Measurements from ENCODE around the gene DNASE1.

Gene DNASE1

DNA sequence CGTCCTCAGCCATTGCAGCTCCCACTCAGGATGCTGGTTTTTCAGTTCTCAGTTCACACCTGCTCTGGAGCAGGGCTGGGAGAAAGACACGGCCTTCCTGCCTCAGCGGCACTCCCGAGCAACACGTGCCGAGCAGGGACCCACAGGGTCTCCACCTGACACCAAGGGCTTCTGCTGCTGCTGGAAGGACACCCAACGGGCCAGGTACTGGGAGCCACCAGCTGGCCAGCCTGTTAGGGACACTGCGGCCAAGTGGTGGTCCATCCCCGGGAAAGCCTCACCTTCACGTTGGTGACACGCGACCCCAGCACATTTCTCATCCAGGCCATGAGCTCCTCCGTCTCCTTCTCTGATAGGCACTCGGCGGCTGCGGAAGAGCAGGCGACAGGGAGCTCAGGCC is 8.1 kb downstream of the DNASE1 start:
- DNase-seq (ENCODE audit: low read depth in 2 of 2): no peak

- no peak for DNase-seq (ENCODE audit: low read depth in 2 of 2)
Measured at GRCh38 chr16:3664187-3664896, 9.9 kb downstream of the DNASE1 start.

GRCh38 chr16:3665508-3665907 is 11.0 kb downstream of the DNASE1 start:
- DNase-seq (ENCODE audit: low read depth in 2 of 2): no peak

- no peak for DNase-seq (ENCODE audit: low read depth in 2 of 2)
Measured at GRCh38 chr16:3668626-3669025, 14.1 kb downstream of the DNASE1 start.

GRCh38 chr16:3669082-3669481 is 14.6 kb downstream of the DNASE1 start:
- no peak for DNase-seq (ENCODE audit: low read depth in 2 of 2)

GRCh38 chr16:3670711-3671110 is 16.2 kb downstream of the DNASE1 start:
- DNase-seq (ENCODE audit: low read depth in 2 of 2): no peak

GRCh38 chr16:3671424-3671823 is 16.9 kb downstream of the DNASE1 start:
- DNase-seq (ENCODE audit: low read depth in 2 of 2): no peak

DNA sequence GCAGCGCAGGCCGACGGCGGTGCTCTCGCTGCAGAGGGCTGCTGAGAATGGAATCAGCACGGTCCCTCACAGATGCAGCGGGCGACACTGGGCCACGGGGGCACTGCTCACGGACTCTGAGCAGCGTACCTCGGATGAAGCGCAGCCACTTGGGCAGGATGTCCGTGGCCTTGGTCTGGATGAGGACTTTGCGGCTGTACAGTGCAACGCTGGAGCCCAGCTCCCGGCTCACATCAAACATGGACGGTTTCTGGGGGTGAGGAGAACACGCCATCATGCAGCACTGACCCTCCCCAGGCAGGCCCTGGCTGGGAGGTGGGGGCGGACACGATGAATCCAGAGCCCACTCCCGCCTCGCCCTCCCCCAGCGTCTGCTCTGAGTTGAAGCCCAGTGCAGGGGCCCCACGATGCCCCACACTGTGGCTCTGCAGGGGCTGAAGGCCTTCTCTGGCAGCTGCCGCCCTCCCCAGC is 18.1 kb downstream of the DNASE1 start:
- DNase-seq (ENCODE audit: low read depth in 2 of 2): no peak

DNA sequence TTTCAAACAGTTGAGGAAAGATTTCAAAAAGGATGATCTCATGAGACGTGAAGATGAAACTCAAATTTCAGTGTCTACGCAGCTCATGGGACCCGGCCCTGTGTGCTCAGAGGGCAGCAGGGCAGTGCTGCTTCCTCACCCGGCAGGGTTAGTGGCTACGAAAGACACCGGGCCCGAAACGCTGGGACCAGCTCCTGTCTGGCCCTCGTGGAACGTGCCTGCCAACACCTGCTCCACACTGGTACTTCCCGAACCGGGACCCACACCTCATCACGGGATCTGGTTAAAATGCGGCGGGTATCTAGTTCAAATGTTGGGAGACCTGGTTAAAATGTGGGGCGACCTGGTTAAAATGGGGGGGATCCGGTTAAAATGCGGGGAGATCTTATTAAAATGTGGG is 18.7 kb downstream of the DNASE1 start:
- DNase-seq (ENCODE audit: low read depth in 2 of 2): no peak

- no peak for DNase-seq (ENCODE audit: low read depth in 2 of 2)
Measured at GRCh38 chr16:3673676-3674377, 19.3 kb downstream of the DNASE1 start.

DNA sequence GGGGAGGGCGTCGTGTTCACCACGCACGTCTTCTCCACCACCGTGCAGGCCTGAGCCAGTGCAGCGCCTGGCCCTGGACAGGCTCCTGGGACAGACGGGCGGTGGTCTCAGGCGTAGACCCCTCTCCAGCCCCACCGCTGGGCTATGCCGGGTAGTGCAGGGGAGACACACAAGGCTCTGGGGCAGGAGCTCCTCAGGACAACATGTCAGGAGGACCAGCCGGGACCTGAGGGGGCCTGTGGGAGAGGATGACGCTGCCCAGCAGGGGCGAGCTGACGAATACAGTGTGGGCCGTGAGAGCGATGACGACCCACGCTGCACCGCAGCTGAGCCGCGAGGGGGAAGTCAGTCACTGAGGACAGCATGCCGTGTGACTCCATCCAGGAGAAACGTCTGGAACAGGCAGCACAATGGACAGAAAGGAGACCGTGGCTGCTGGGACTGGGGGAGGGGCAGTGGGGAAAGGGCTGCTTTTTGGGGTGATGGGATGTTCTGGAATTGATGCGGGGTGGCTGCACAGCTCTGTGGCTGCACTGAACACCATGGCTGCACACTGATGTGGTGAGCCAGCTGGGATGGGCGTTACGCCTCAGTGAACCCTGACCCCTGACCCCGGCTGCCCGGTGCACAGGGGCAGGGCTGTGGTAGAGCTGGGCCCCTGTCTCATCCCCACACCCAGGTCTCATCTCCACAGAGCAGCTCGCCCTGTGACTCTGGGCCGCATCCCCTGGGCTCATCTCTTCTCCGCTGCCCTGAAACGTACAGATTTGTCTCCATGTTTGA is 20.2 kb downstream of the DNASE1 start:
- no peak for DNase-seq (ENCODE audit: low read depth in 2 of 2)

- DNase-seq (ENCODE audit: low read depth in 2 of 2): no peak
Measured at GRCh38 chr16:3675601-3676130, 21.2 kb downstream of the DNASE1 start.

DNA sequence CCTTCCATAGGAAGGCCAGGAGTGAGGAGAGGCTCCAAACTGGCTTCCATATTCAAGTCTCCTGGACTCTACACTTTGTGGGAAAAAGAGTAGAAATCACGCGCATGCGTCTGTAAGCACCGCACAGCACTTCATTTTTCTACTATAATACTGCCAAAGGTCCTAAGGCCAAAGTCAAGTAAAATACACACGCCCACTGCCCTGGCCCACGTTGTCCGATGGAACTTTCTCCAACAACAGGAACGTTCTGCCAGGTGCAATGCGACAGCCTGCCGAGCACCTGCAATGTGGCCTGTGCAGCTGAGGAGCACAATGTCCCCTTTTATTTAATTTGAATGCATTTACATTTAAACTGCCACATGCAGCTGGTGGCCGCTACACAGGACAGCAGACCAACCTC is 23.5 kb downstream of the DNASE1 start:
- no peak for DNase-seq (ENCODE audit: low read depth in 2 of 2)

DNA sequence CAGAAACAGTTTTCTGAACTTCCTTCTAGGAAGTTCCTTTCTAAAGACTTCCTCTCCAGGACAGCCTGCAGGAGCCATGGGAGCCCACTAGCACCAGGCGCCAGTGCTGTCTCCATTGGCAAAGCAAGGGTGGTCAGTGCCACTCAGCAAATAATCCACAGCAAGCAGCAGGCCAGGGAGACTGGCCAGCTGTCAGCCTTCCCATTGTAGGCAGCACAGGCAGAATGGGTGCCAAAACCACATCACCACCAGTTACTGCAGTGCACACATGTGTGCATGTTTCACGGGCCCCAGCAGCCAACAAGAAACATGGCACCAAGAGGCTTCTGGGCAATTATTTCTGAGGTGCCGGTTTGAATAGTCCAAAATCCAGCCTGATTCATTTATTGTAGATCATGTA is 26.7 kb downstream of the DNASE1 start:
- DNase-seq (ENCODE audit: low read depth in 2 of 2): no peak

DNA sequence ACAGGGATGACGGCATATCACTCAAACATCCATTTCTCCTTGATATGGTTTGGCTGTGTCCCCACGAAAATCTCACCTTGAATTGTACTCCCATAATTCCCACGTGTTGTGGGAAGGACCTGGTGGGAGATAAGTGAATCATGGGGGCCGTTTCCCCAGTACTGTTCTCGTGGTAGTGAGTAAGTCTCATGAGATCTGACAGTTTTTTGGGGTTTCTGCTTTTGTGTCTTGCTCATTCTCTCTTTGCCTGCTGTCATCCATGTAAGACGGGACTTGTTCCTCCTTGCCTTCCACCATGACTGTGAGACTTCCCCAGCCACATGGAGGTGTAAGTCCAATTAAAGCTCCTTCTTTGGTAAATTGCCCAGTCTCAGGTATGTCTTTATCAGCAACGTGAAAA is 32.5 kb downstream of the DNASE1 start:
- no peak for DNase-seq (ENCODE audit: low read depth in 2 of 2)

GRCh38 chr16:3687792-3688191 is 33.3 kb downstream of the DNASE1 start:
- DNase-seq (ENCODE audit: low read depth in 2 of 2): no peak

DNA sequence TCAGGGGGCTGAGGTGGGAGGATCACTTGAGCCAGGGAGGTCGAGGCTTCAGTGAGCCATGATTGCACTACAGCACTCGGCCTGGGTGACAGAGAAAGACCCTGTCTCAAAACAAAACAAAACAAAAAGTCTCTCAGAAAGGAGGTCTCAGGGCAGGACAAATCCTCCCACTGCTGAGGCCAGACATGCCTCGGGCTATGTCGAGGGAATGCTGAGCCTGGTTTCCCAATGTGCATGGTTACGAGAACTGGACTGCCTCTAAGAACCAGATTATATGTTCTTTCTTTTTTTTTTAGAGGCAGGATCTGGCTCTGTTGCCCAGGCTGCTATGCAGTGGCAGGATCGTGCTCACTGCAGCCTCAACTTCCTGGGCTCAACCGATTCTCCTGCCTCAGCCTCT is 35.2 kb downstream of the DNASE1 start:
- no peak for DNase-seq (ENCODE audit: low read depth in 2 of 2)

GRCh38 chr16:3690470-3690928 is 36.0 kb downstream of the DNASE1 start:
- peak; percentile 64 to 74 for DNase-seq (ENCODE audit: low read depth in 2 of 2)

- no peak for DNase-seq (ENCODE audit: low read depth in 2 of 2)
Measured at GRCh38 chr16:3690980-3691720, 36.7 kb downstream of the DNASE1 start.

DNA sequence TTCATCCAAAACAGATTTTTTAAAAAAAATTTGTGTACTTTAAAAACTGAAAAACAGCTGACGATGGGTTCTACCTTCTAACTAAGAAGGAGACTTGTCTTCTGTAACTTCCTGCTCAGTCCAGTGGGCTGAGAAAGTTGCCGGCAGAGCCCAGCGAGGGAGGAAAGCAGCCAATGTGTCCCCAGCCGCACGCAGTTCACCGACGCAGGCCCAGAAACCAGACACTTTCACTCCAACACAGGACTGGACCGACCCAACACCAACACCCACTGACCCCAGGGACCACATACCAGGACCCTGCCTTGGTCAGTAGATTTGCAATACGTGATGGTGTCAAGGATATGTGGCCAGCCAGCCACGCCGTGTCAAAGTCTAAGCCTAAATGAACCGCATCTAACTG is 37.3 kb downstream of the DNASE1 start:
- DNase-seq (ENCODE audit: low read depth in 2 of 2): no peak

DNA sequence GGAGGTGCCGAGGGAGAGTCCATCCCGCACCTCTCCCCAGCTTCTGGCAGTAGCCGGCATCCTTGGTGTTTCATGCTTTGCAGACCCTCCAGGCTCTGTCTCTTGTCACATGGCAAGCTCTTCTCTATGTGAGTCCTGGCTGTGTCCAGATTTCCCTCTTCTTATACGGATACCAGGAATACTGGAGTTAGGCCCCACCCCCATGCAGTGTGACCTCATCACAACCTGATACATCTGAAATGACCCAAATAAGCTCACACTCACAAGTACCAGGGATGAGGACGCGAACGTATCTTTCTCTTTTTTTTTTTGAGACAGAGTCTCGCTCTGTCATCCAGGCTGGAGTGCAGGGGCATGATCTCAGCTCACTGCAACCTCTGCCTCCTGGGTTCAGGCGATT is 39.6 kb downstream of the DNASE1 start:
- DNase-seq (ENCODE audit: low read depth in 2 of 2): no peak

All from stimulated activated CD8-positive, alpha-beta memory T cell treated with anti-CD3 and anti-CD28 coated beads, Interleukin-15, amount 100 ng/mL, for 48 hours (primary cell).